SHP77 treated with DMSO at 0.1 percent for 48 hours (cell line): ENCODE data around the gene SLC14A1.
"Not testable (repeated sequence)": the region's sequence is repeated elsewhere in the genome, so short reads cannot be mapped to it uniquely, and the experiment has no call there.

Experiments used
- DNase-seq: peaks from one replicate; lab custom pipeline; 2025; lab: John Stamatoyannopoulos, UW

SLC14A1 gene

GRCh38 chr18:45724601-45725000 is 620 bp downstream of the SLC14A1 start:
- DNase-seq = no peak

GRCh38 chr18:45725336-45725735 is 1.4 kb downstream of the SLC14A1 start:
- no peak for DNase-seq

GRCh38 chr18:45726603-45727002 is 2.6 kb downstream of the SLC14A1 start:
- DNase-seq = no peak

GRCh38 chr18:45727068-45727467 is 3.1 kb downstream of the SLC14A1 start:
- DNase-seq = no peak

GRCh38 chr18:45728336-45729010 is 4.5 kb downstream of the SLC14A1 start:
- DNase-seq = no peak

GRCh38 chr18:45730832-45731575 is 7.0 kb downstream of the SLC14A1 start:
- DNase-seq = no peak

GRCh38 chr18:45731716-45732115 is 7.7 kb downstream of the SLC14A1 start:
- DNase-seq = no peak

DNA sequence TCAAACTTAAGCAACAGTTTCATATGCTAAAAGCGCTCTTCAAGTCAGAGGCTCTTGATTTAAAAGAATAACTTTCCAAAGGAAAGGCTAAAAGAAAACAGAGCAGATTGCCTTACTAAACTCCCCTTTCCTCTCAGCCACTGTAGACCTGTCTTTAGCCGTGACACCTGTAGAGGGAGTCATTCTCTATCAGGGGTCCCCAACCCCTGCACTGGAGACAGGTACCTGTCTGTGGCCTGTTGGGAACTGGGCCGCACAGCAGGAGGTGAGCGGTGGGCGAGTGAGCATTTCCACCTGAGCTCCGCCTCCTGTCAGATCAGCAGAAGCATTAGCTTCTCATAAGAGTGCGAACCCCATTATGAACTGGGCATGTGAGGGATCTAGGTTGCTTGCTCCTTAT is 9.6 kb downstream of the SLC14A1 start:
- DNase-seq = no peak

DNA sequence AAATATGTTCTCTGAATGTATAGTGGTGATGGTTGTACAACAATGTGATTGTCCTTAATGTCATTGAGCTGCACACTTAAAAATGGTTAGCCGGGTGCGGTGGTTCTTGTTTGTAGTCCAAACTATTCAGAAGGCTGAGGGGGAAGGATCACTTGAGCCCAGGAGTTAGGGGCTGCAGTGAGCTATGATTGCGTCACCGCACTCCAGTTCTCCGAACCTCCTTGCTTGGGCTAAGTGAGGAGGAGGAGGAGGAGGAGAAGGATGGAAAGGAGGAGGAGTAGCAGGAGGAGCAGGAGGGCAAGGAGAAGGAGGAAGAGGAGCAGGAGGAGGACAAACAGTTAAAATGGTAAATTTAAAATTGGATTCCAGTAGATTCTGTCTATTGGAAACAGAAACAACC is 10.5 kb downstream of the SLC14A1 start:
- no peak for DNase-seq

GRCh38 chr18:45734944-45735343 is 11.0 kb downstream of the SLC14A1 start:
- no peak for DNase-seq

DNA sequence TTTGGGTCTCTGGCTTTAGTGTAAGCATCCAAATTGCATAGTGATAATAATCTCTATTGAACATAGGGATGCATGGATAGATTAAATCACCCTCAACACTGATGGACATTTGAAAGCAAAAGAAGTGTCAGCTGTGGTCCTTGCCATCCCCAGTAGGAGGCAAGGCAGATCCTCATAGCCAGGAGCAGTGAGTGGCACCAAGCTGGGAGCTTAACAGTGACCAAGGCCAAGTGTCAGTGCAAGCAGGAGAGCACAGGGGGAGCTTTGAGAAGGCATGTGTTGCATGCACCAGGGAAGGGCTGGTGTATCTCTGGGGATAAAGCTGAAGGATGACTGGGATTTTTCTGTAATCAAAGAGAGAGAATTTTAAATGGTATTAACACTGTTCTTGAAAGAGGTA is 14.7 kb downstream of the SLC14A1 start:
- no peak for DNase-seq

DNA sequence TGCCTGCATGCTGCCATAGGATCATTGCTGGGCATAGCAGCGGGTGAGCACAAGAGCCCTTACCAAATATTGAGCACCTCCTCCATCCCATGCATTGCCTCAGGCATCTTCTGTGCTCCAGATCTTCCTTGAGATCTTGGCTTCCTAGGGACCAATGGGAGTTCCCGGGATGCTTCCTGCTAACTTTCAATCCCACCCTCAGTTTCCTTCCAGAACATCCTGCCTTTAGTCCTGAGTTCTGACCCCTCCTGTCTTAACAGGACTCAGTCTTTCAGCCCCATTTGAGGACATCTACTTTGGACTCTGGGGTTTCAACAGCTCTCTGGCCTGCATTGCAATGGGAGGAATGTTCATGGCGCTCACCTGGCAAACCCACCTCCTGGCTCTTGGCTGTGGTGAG is 15.3 kb downstream of the SLC14A1 start:
- DNase-seq = no peak

DNA sequence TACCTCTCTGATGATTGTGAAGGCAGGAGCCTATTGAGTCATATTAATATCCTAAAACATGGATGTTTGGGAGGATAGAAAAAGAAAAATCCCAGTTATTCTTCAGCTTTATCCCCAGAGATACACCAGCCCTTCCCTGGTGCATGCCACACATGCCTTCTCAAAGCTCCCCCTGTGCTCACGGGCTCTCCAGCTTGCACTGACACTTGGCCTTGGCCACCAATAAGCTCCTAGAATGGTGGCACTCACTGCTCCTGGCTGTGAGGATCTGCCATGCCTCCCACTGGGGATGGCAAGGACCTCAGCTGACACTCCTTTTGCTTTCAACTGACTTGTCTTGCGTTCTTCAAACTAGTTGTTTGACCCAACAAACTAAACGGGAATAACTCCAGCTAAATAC is 15.9 kb downstream of the SLC14A1 start:
- DNase-seq = no peak

DNA sequence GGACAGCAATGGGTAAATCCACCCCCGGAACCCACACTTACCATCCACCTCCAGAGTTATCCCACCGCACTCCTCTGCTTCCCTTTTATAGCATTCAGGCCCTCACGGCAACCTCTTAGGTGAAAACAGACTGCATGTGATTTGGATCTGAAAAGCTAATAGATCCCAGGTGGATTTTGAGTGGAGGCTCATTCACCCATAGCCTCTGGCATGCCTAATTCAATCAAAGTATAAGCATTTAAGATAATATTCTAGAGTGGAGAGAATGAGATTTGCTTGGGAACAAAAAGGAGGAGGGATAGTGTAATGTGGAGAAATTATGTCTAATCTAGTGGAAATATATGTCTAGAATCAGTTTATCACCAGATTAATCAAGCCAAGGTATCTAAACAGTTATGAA is 17.1 kb downstream of the SLC14A1 start:
- DNase-seq = no peak

DNA sequence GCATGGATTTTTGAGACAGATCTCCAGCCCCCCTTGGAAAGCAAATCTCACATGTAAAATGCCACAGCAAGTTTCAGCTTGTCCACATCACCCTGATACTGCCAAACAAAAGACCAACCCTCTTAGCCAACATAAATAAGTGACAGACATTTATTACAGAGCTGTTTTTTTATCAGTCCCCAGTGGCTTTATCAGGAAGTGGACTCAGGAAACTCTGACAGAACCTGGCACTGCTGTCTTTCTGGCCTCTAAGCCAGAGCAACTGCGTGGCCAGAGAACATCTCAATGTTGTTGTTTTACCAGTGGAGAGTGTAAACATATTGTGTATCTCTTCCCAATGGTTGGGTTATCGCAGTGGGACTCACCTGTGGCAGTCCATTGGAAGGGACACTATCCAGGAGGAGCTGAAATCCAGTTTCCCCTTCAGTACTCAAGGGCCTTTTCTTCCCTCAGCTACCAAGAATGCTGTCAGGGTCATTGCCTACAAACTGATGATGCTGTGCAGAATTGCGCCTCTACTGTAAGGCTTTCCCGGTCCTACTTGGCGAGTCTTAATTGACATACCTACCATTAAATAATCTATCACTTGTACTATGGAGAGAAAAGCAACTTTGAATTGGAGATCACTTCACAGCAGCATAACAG is 22.0 kb downstream of the SLC14A1 start:
- no peak for DNase-seq

GRCh38 chr18:45748501-45748900 is 24.5 kb downstream of the SLC14A1 start:
- DNase-seq = no peak

- no peak for DNase-seq
Measured at GRCh38 chr18:45749918-45750689, 26.1 kb downstream of the SLC14A1 start.

DNA sequence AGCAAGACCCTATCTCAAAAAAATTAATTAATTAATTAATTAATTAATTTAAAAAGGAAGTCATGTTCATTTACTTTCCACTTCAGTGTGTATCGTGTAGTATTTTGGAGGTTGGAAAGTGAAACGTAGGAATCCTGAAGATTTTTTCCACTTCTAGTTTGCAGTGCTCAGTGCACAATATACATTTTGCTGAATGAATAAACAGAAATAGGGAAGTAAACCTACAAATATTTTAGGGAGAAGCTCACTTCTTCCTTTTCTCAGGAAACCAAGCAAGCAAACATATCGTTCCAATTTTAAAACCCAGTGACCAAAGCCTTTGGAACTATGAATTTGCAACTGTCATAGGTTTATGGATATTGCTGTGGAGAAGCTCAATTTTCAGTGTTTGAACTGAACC is 27.8 kb downstream of the SLC14A1 start:
- no peak for DNase-seq

GRCh38 chr18:45752681-45753080 is 28.7 kb downstream of the SLC14A1 start:
- DNase-seq = no peak

- DNase-seq = no peak
Measured at GRCh38 chr18:45753286-45753685, 29.3 kb downstream of the SLC14A1 start.

GRCh38 chr18:45755934-45756333 is 32.0 kb downstream of the SLC14A1 start:
- DNase-seq = no peak

DNA sequence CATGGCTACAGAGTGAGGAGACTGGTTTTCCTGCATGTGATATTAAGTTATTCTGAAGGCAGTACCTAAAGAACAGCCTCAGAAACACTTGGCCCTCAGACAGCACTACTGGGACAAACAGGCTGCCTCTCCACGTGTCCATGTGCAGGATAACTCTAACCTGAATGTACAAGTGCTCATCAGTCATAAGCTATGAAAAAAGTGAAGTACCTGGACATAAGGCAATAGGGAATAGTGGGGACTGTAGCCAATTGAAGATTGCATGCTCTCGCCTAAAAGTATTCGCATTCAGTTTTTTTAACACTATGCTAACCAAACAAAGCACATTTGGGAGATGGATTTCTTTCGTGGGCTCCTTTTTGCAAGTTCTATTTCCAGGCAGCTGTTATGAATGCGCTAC is 33.0 kb downstream of the SLC14A1 start:
- no peak for DNase-seq

GRCh38 chr18:45757644-45758043 is 33.7 kb downstream of the SLC14A1 start:
- not testable (repeated sequence) for DNase-seq
